GM18519 (cell line): ENCODE data around the gene PTPRA.
"Not testable (repeated sequence)": the region's sequence is repeated elsewhere in the genome, so short reads cannot be mapped to it uniquely, and the experiment has no call there.

ENCODE experiments used
- ATAC-seq: cut with Tn5 transposase; IDR thresholded peaks from one replicate; pipeline ENCODE4 v1.9.1; 2021; ENCODE audit warnings: mild to moderate bottlenecking, moderate library complexity; ENCODE audit not compliant: unreplicated experiment, low FRiP score

The PTPRA gene

GRCh38 chr20:3032624-3033023 is 159.3 kb downstream of the PTPRA start:
- ATAC-seq, result no peak

- no peak for ATAC-seq
These were observed 164.4 kb downstream of the PTPRA start for GRCh38 chr20:3037654-3038053.

DNA sequence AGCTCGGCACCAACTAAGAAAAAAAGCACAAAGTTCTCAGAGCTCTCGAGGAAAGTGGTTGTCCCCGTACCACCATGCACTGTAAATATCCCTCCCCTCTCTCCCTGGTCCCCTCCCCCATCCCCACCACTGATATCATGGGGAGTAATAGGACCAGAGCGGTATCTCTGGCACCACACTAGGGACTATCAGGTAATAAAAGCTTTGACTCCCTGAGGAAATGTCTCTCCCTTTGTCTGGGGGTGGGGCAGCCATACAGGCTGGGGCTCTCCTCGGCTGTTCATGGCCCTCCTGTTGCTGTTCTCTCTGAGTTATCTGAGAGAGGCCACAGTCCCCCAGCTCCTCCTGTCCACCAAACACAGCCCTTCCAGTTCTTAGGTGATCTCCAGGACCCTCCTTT is 165.2 kb downstream of the PTPRA start:
- no peak for ATAC-seq

GRCh38 chr20:3039426-3039825 is 166.1 kb downstream of the PTPRA start:
- no peak for ATAC-seq

DNA sequence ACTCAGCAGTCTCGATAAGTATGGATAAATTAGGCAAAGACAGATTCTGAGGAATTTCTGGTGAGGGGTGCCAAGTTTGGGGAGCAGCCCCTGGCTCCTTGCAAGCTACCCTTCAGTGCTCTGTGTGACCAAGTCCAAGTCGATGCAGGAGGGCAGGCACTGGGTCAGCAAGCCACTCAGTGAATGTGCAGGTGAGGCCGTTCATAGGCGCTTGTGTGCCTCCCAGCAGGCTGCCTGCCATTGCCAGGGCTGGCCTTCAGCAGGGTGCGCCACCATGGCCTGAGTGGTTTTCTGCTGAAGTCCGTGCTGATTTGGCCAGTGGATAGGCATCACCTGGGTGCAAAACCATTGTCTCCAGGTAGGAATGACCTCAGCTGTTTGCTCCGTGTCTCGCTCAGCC is 166.8 kb downstream of the PTPRA start:
- ATAC-seq, result no peak

GRCh38 chr20:3041854-3042409 is 168.7 kb downstream of the PTPRA start:
- no peak for ATAC-seq

GRCh38 chr20:3042625-3043024 is 169.3 kb downstream of the PTPRA start:
- ATAC-seq, result no peak

DNA sequence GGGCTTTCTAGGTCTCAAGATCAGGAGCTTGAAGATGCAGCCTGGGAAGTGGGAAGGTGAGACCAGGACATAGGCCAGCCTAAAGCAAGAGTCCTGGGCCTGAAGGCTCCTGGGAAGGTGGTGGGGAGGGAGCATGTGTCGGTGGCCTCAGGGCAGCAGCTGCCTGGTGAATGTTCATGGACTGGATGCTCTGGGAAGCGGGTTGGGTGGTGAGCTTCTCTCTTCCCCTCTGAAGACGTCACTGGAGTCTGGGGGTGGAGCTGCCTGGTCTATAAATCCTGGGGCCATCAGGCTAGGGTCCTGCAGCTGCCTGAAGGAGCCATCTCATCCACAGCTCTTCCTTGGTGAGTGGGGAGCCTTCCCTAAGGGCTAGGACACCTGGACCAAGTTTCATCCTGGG is 170.0 kb downstream of the PTPRA start, which contains the start of gene GNRH2:
Gene GNRH2, plus strand, starts transcription at position 301 of the 400 bp plus-strand sequence. CDS start 793 bp downstream, outside the sequence.
- ATAC-seq, result no peak

DNA sequence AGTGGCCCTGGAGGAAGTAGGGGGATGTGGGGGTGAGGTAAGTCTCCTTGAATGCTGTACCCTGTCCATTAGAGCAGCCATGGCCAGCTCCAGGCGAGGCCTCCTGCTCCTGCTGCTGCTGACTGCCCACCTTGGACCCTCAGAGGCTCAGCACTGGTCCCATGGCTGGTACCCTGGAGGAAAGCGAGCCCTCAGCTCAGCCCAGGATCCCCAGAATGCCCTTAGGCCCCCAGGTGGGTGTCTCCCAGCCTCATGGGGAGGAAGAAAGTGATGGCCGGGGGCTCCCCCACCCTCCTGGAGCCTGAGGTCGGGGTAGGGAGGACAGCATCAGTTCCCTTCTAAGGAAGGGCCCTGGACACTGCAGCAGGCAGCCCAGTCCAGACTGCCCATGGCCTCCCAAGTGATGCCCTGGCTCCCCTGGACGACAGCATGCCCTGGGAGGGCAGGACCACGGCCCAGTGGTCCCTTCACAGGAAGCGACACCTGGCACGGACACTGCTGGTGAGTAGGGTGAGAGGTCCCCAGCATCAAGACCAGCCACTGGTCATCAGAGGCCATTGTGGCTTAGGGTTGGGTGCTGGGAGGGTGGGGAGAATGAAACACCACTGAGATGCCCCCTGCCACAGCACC is 171.2 kb downstream of the PTPRA start:
- ATAC-seq, result no peak

GRCh38 chr20:3045042-3045815 is 171.9 kb downstream of the PTPRA start:
- peak; percentile 27 for ATAC-seq

DNA sequence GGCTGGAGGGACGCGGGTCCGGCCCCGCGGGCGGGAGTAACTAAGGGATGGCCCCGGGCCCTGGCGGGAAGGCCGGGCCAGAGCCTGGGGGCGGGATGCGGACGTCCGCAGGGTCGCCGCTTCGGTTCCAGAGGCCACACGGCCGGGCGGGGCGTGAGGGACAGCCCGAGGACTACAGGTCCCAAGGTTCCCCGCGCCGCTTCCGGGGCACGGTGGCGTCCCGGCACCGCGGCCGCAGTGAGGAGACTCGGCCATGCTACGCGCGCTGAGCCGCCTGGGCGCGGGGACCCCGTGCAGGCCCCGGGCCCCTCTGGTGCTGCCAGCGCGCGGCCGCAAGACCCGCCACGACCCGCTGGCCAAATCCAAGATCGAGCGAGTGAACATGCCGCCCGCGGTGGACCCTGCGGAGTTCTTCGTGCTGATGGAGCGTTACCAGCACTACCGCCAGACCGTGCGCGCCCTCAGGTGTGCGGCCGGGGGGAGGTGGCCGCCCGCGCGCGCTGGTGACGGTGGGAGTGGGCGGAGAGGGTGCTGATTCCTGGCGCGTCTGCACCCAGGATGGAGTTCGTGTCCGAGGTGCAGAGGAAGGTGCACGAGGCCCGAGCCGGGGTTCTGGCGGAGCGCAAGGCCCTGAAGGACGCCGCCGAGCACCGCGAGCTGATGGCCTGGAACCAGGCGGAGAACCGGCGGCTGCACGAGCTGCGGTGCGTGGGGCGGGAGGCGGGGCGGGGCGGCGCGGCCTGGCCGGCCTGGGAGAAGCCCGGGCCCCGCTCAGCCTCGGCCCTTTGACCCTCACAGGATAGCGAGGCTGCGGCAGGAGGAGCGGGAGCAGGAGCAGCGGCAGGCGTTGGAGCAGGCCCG is 172.8 kb downstream of the PTPRA start, which contains the start of gene MRPS26:
Gene MRPS26, plus strand, starts transcription at position 237 of the 861 bp plus-strand sequence. Its CDS starts 17 bp downstream, at position 254.
- ATAC-seq, result peak; percentile 76

- ATAC-seq, result no peak
These were observed 173.6 kb downstream of the PTPRA start for GRCh38 chr20:3046677-3047462.

DNA sequence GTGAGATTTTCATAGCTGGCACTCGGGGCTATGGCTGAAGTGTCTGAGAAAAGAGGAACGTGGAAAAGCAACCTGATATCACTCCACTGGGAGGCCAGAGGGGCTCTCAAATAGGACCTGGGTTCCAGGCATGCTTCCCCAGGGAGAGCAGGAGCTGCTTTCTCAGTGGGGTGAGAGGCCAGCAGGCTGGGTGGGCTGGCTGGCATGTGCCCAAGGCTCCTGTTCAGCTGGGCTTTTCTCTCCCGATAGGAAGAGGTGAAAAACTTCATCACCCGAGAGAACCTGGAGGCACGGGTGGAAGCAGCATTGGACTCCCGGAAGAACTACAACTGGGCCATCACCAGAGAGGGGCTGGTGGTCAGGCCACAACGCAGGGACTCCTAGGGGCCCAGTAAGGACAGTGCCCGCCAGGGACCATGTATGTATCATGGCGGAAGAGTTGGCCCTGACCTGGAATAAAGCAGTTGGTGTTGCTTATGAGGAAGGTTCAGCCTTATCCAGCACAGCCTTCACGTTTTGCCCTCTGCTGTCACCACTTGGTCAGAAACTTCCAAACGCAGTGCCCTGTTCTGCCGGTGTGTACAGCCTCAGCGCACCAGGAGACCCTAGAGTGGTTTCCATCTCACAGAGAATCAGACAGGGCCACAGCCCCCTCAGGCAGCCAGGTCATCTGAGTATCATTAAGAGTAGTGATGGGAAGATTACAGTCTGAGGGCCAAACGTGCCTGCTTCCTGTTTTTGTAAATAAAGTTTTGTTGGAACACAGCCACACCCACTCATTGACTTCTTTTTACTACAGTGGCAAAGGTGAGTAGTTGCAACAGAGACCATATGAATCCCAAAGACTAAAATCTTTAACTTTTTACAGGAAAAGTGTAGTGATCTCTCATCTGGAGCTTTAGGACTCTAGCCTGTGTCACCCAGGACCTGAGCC is 174.5 kb downstream of the PTPRA start:
- no peak for ATAC-seq

- ATAC-seq, result no peak
These were observed 178.2 kb downstream of the PTPRA start for GRCh38 chr20:3051385-3052019.

- no peak for ATAC-seq
These were observed 186.2 kb downstream of the PTPRA start for GRCh38 chr20:3059489-3059888.

- ATAC-seq, result not testable (repeated sequence)
These were observed 190.8 kb downstream of the PTPRA start for GRCh38 chr20:3064119-3064518.

- ATAC-seq, result no peak
These were observed 194.1 kb downstream of the PTPRA start for GRCh38 chr20:3067139-3068014.
